ENCODE results near the gene CCDC80.

DNA sequence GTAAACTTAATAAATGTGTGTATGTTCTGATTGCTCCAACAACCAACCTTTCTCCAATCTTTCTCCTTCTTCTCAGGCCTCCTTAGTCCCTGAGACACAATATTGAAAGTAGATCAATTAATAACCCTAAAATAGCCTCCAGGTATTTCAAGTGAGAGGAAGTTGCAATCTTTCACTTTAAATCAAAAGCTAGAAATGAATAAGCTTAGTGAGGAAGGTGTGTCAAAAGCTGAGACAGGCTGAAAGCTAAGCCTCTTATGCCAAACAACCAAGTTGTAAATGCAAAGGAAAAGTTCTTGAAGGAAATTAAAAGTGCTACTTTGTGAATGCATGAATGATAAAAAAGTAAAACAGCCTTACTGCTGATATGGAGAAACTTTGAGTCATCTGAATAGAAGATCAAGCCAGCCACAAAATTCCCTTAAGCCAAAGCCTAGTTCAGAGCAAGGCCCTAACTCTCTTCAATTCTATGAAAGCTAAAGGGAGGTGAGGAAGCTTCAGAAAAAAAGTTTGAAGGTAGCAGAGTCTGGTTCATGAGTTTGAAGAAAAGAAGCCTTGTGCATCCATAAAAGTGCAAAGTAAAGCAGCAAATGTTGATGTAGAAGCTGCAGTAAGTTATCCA lies 38.6 kb downstream of the CCDC80 start:
- TF ChIP-seq TAF1 (IDR thresholded peaks at IDR 0.05; ENCODE audit: low read depth) (no peak), RAD21 (IDR thresholded peaks at IDR 0.05; ENCODE audit: low read depth) (no peak), EP300 (IDR thresholded peaks at IDR 0.05; ENCODE audit: borderline replicate concordance) (no peak), FOXM1 (IDR thresholded peaks at IDR 0.05; ENCODE audit: borderline replicate concordance, low read depth) (no peak), CEBPB (IDR thresholded peaks at IDR 0.05) (no peak), CREB1 (IDR thresholded peaks at IDR 0.05; ENCODE audit: low read depth) (no peak), EGR1 (IDR thresholded peaks at IDR 0.05) (no peak), TEAD4 (IDR thresholded peaks at IDR 0.05) (no peak), TCF12 (IDR thresholded peaks at IDR 0.05; ENCODE audit: low read depth) (no peak)
- TF ChIP-seq, protein P1, sequence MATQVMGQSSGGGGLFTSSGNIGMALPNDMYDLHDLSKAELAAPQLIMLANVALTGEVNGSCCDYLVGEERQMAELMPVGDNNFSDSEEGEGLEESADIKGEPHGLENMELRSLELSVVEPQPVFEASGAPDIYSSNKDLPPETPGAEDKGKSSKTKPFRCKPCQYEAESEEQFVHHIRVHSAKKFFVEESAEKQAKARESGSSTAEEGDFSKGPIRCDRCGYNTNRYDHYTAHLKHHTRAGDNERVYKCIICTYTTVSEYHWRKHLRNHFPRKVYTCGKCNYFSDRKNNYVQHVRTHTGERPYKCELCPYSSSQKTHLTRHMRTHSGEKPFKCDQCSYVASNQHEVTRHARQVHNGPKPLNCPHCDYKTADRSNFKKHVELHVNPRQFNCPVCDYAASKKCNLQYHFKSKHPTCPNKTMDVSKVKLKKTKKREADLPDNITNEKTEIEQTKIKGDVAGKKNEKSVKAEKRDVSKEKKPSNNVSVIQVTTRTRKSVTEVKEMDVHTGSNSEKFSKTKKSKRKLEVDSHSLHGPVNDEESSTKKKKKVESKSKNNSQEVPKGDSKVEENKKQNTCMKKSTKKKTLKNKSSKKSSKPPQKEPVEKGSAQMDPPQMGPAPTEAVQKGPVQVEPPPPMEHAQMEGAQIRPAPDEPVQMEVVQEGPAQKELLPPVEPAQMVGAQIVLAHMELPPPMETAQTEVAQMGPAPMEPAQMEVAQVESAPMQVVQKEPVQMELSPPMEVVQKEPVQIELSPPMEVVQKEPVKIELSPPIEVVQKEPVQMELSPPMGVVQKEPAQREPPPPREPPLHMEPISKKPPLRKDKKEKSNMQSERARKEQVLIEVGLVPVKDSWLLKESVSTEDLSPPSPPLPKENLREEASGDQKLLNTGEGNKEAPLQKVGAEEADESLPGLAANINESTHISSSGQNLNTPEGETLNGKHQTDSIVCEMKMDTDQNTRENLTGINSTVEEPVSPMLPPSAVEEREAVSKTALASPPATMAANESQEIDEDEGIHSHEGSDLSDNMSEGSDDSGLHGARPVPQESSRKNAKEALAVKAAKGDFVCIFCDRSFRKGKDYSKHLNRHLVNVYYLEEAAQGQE (IDR thresholded peaks at IDR 0.05; ENCODE audit: low read depth), result no peak
- TF ChIP-seq, protein P2, sequence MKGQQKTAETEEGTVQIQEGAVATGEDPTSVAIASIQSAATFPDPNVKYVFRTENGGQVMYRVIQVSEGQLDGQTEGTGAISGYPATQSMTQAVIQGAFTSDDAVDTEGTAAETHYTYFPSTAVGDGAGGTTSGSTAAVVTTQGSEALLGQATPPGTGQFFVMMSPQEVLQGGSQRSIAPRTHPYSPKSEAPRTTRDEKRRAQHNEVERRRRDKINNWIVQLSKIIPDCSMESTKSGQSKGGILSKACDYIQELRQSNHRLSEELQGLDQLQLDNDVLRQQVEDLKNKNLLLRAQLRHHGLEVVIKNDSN (IDR thresholded peaks at IDR 0.05), result no peak
- TF ChIP-seq, protein P3, sequence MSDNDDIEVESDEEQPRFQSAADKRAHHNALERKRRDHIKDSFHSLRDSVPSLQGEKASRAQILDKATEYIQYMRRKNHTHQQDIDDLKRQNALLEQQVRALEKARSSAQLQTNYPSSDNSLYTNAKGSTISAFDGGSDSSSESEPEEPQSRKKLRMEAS (IDR thresholded peaks at IDR 0.05), result no peak
